GM18502 (cell line): ENCODE data around the gene RAD51B.

ENCODE experiments used
- ATAC-seq: cut with Tn5 transposase; IDR thresholded peaks from one replicate; pipeline ENCODE4 v1.9.1; 2021; ENCODE audit warnings: mild to moderate bottlenecking; ENCODE audit not compliant: unreplicated experiment, poor library complexity

Gene RAD51B

GRCh38 chr14:68519671-68520187 is 700.1 kb downstream of the RAD51B start:
- ATAC-seq, result no peak

- ATAC-seq, result no peak
Measured at GRCh38 chr14:68520637-68521556, 701.3 kb downstream of the RAD51B start.

DNA sequence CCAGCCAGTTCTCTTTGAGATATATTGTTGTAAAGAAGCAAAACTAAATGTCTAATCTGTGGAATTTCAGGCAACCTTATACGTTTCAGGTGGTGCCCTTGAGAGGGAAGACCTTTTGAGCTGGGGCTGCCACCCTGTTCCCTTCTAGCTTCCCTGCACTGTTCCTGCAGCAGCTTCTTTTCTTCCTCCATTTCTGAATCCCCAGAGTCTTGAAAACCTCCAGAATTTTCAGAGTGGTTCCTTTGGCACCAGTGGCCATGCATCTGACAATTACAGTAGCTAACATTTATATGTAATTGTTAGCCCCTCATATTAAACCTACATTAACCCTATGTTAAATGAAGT is 702.0 kb downstream of the RAD51B start:
- ATAC-seq, result no peak

DNA sequence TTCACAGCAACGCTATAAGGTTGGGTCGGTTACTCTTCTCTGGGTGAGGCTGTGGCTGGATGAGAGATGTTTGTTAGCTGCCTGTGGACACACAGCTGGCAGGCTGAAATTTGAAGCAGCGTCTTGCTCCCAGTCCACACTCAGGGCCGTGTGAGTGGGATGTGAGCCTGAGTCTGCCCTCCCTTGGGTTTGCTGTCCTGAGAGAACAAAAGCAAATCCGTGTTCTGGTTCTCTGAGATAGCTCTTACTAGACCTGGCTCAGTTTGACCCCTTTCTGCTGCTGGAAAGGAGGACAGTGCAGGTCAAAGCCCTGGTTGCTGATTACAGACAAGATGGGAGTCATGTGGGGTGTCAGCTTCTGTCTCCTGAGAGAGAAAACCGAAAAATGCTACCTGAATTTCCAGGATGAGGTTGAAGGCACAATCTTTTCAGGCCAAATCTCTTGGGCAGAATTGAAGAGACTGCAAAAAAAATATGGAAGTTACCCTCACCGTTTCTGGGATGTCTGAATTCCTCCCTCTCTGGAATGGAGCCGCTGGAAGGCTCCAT is 702.5 kb downstream of the RAD51B start:
- no peak for ATAC-seq

- ATAC-seq, result no peak
Measured at GRCh38 chr14:68522510-68523325, 703.1 kb downstream of the RAD51B start.

- no peak for ATAC-seq
Measured at GRCh38 chr14:68523326-68523610, 703.7 kb downstream of the RAD51B start.

GRCh38 chr14:68523989-68524725 is 704.6 kb downstream of the RAD51B start:
- ATAC-seq, result no peak

- ATAC-seq, result no peak
Measured at GRCh38 chr14:68525516-68525915, 705.9 kb downstream of the RAD51B start.

DNA sequence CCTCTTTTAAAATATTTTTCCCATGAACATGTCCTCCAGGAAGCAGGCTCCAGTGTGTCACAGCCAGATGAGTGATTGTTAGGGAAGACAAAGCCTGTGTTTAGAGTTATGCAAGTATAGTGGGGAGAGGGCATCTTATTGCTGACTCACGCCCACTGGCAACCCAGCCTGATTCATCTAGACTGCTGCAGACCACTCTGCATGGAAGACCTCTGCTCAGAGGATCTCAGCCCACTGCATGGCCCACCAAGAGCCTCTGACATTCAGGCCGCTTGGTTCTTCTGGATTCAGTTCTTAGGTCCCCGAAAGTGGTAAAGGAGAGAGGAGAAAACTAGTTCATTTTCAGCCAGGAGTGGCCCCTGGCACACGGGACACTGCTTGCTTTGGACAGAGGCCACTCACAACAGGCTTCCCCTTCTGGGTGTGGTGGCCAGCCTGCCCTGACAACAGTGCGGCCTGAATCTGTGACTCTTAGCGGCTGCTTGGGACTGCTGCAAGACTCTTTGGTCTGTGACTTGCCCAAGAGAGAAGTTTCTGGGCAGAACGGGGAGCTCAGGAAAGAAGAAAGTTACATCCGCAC is 707.0 kb downstream of the RAD51B start:
- no peak for ATAC-seq

DNA sequence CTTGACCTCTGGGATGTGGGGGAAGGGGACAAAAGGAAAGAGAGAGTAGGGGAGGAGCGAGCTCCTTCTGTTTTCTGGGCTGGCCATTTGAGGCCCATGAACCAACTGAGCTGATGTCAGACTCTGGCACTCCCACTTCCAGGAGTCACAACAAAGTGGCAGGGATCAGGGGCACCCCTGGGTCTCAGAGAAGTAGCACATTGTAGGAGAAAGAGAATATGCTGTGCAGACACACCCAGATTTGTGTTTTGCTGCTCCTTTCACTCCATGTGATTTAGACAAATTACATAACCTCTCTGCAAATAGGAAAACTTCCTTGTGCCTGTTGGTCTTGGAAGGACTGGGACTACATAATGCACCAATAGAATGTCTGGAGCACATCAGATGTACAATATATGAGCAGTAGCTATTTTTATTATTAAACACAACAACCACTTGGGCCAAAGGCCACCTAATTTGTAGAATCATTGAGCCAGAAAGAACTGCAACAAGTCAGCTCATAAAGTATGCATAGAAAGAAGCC is 707.8 kb downstream of the RAD51B start:
- no peak for ATAC-seq

DNA sequence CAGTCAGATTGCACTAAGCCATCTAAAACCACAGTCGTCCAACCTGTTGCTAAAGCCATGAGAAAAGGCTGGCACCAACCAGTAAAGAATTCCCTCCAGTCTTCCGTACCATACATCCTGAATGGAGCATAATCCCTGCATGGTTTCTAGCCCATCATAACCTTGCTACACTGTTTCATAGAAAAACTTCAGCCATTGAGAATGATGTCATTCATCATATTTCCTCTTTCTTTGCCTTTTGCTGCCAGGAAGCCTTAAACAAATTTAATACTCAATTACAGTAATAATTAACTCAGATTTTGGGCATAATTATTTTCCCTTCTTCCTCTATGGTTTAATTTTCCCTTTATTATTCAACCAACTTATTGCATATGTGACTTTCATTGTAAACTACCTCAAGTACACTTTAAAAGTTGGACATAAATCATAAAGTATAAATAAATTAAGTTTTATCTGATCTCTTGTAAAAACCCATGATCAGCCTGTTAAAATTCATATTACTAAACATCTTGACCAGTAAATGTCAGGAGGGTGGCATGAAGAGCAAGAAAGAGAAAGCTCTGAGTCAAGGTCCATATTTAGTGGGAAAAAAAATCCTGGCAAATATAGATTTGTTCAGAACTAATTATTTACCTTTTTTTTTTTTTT is 708.6 kb downstream of the RAD51B start:
- ATAC-seq, result no peak

DNA sequence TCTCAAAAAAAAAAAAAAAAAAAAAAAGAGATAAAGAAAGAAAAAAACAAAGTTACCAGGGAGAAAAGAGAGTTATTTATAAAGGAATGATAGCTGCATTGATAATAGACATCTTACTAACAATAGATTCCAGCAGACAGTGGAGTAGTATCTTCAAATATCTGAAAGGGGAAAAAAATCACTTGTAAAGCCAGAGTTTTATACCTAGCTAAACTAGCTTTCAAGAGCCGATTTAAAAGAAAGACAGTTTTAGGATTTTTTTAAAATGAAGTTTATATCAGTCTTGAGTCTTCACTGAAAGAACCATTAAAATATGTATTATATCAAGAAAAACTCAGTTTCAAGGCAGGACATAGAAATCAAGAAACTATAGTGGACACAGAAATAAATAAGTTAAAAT is 710.9 kb downstream of the RAD51B start:
- ATAC-seq, result no peak

DNA sequence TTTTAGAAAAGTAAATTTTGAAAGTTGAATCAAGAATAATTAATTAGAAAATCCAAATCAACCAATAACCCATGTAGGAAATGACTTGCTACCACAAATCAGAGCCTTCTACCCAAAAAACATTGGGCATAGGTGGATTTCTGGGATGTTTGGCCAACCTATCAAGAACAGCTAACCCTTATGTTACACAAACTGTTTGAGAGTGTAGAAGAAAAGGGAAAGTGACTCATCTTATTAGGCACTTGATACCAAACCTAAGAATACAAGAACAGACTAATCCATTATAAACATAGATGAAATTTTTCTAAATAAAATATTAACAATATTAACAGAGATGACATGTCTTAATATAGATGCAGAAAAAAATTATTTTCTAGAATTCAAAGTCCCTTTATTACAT is 712.9 kb downstream of the RAD51B start:
- ATAC-seq, result no peak

DNA sequence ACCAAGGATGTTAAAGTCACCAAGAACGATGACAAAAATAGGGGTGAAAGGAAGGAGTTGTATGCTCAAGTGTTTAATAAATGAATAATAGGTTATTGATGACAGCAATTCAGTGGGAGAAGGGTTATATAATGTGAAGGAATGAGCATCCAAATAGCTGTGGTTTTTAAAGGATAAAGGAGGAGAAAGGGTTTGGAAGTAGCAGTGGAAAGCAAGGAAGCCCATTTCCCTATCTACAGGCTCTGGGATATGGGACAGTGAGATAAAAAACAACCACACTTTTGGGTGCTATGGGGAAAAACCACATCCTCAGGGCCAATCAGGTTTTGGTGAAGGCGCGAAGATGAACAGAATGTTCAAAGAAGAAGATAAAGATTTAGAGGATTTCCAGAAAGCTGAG is 714.7 kb downstream of the RAD51B start:
- no peak for ATAC-seq

DNA sequence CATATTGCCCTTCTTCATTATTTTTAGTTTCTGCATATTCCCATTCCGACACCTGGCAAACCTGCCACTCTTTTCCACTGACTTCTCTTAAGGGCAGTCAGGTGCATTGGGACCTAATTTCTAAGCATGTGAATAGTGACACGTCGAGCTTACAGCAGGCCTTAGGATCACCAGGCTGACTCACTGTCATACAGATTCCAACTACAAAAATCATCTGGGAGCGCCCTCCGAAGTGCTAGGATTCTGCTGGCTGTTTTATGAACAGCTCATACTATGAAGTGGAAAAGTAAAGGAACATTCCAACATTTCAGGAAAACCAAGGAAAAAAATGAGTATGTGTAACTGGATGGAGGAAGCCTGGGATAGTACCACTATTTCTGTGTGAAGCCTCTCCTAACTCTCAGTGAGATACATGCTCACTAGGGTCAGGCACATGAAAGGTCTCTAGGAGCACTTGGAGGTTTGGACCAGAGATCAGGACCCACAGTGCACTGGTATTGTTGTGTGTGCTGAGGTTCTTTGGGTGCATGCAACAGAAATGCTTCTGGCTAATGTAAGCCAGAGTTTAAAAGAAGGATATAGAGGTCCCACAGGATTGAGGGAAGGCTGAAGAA is 715.9 kb downstream of the RAD51B start:
- no peak for ATAC-seq

DNA sequence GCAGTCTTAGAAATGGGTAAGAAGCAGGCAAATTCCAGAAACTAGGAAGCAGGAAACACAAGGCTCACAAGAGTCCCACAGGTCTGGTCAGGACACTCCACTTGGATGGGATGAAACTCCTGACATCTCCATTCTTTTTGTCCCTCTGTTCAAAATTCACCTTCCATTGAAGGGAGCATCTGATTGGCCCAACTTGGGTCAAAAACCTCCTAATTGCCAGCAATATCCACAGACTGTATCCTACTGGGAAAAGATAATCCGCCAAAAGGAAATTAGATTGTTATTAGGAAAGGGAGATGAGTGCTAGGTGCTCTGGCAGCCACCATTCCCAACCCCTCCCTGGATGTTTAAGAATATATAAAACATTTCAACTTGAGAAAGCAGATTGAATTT is 716.4 kb downstream of the RAD51B start:
- no peak for ATAC-seq

- no peak for ATAC-seq
Measured at GRCh38 chr14:68538639-68539038, 719.1 kb downstream of the RAD51B start.

DNA sequence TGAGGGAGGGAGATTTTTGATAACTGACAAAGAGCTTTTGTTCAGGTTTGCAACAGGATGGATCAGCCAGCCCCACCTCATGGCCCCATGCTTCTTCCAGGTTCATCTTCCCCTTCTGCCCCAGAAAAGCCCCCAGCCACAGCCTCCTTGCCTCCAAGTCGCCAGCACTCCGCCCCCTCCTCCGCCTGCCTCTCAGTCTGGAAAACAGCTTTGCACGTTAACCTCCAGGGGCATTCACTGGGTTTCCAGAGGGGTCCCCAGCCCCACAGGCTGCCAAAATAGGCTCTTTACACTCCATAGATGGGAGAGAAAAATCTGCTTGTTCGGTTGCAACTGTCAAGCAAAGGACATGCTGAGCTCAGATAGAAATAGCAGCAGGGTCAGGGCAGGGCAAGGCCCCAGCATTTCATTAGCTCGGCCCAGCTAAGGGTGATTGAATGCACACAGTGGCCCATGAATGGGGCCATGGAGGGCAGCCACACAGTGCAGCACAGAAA is 719.7 kb downstream of the RAD51B start:
- no peak for ATAC-seq

DNA sequence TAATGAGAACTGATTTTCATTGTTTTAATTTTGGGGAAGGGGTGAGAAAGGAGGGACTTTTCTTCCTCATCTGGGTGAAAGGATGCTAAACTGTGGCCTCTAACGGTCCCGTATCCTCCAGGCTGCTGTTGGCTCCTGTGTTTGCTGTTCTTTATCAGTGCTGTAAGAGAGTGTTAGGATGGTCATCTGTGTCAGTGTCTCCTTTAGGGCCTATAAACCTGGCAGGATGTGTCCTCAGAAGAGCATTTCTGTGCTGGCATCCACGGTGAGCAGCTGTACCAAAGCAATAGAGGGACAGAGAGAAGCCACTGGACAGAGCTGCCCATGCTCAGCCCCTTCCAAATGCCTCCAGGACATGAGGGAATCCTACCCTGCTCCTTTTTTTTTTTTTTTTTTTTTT is 720.2 kb downstream of the RAD51B start:
- no peak for ATAC-seq
